GM18870 (cell line): ENCODE measurements around the gene ZNF408.
A peak's percentile ranks its signal among the peaks of the same experiment; 100 is the strongest.
"Not testable (repeated sequence)": the region's sequence is repeated elsewhere in the genome, so short reads cannot be mapped to it uniquely, and the experiment has no call there.

Experiments
- ATAC-seq: cut with Tn5 transposase; IDR thresholded peaks from one replicate; pipeline ENCODE4 v1.9.1; 2021; ENCODE audit warnings: moderate library complexity; ENCODE audit not compliant: unreplicated experiment

Gene ZNF408

DNA sequence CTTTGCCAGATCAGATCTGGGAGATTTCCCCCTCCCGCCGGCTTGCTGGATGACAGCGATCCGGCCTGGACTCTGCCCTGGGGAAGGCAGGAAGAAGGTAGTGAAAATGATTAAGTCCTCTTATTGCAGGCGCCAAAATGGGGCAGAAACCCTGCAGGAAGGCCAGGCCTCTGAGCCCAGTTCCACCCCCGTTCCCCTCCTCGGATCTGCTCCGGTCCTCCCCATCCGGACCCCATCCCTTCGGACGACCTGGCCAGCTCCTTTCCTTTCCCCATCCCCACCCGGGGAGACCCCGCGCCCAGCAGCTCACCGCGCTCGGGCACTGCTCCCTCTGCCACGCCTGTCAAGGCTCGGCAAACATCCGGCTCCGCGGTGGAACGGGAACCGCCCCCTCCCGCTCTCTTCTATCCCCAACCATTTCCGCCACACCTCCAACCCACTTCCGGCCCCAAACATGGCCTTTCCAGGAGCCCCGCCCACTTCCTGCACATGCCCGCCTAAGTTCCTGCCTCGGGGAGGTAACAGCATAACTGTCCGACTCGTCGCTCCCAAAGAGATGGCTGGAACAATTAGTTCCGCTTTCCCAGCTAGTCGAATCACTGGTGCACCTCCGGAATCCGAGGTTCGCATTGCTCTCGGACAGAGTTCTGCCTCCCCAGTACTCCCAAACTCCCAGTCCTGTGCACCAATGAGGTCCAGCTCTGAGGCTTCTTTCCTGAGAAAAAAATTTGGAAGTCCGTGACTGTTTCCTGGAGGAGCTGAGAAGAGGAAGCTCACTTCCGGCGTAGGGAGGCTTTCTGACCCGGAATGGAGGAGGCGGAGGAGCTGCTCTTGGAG, at the start of gene ZNF408, which contains the start of gene ARHGAP1:
Gene ZNF408 (plus strand): TSS at position 791 of the 837 bp plus-strand sequence. CDS start 17 bp downstream, at position 808.
Gene ARHGAP1 (minus strand): TSS at position 379 of the 837 bp plus-strand sequence. CDS start 4,512 bp downstream, outside the sequence.
- ATAC-seq = peak; percentile 90

DNA sequence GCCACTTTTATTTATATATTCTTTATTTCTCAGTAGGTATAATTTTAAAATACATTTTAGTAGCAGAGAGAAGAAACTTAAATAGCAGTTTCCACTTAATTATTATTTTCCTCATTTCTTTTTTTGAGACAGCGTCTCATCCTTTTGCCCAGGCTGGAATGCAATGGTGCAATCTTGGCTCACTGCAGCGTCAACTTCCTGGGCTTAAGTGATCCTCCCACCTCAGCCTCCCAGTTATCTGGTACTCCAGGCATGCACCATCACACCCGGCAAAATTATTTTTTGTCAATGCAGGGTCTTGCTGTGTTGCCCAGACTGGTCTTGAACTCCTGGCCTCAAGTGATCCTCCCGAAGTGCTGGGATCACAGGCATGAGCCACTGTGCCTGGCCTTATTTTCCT, 45.2 kb upstream of the ZNF408 start:
- ATAC-seq = no peak

DNA sequence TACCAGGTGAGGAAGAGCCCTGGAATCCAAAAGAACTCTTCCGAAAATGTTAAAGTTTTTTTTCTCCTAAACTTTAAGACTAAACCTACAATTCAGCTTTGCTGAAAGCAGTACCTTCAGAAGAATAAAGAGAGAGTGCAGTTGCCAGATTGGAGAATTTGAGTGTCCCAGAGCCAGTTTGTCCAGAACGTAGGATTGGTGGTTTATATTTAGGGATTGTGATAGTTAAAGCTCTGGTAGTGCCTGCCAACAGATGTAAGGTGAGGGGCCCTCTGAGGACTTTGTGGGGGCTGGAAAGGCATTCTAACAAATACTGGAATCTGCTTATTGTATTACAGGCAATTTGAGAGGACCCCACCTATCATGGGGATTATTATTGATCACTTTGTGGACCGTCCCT, 43.6 kb upstream of the ZNF408 start:
- no peak for ATAC-seq

DNA sequence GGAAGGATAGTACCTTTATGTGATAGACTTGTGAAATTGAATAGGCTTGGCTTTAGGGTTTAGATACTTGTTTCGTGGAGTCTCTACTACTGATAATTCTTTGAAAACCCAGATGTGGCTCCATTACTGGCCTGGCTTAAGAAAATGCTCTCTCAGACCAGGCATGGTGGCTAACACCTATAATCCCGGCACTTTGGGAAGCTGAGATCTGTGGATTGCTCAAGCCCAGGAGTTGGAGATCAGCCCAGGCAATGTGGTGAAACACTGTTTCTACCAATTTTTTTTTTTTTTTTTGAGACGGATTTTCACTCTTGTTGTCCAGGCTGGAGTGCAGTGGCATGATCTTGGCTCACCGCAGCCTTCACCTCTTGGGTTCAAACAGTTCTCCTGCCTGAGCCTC, 42.6 kb upstream of the ZNF408 start:
- ATAC-seq = no peak

DNA sequence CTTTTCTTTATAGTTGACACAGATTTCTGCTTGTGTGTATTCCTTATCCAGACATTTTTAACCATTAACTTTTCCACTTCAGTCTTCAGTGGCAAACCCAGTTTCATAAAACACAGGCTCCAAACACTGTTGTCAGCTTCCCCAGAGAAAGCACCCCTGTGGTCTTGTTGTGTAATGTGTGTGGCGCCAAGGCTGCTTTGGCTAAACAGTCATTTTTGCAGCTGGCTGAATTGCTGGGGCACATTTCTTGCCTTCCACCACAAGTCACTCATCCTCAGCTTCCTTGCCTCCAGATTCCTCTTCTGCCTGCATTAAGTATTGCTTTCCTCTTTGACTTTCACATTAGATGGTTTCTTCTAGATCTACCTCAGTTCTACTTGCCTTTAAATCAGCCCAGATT, 40.9 kb upstream of the ZNF408 start:
- no peak for ATAC-seq

DNA sequence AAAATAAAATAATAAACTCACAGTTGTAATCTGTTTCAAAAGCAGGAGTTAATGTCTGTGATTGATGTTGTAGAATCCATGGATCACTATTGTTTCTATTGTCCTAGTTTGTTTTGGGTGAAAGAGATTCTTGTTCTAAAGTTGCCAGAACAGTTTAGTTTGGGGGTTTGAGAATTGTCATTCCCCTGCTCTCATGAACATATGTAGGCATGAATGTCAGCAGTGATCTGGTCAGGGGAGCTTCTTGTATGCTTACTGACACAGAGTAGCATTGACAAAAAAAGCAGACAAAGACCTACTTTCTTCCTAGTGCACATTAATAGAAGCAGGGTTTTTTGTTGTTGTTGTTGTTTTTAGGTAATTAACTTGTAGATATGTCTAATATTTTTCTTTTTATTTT, 39.0 kb upstream of the ZNF408 start:
- no peak for ATAC-seq

DNA sequence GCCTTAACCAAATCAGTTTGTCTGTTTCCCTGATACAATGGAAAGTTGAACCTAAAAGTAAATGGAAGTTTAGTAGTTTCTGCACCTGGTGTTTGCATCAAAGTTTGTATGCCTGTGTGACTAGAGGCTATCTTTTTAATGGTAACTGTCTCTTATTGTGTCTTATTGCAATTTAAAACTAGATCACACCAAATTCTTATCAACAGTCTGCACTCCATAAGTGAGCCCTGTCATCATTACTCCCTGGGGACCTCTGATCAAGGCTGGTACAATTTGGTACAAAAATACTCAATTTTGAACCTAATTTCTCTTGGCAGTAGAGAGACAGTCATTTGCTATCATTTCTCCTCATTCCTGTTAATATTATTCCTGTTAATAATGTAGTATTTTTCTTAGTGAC, 38.5 kb upstream of the ZNF408 start:
- ATAC-seq = no peak

DNA sequence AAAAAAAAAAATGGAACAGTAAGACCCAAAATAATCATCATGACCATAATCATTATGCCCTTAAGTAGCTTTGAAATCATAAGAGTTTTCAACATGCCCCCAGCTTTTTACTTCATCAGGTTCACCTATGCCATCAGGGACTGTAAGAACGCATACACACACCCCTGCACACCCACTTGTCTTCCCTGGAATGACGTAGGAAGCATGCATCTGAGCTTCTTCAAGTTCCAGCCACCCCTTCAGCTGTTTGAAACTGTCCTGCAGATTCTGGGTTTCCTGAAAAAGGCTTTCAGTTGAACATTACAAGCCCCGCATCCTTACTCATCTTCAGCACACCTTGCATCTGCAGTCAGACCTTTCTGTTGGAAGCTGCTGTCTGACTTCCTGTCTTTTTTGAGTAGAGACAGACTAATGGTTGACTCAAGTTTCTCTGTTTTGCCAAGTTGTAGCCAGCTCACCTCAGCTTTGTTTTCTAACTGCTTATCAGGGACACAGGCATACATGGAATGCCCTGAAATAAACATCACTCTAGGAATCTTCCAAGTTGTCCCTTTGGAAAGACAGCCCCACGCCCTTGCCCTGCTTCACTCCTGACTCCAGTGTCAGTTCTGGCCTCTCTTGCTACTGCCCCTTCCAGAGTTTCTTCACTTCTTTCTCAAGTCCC, 37.4 kb upstream of the ZNF408 start:
- ATAC-seq = no peak

DNA sequence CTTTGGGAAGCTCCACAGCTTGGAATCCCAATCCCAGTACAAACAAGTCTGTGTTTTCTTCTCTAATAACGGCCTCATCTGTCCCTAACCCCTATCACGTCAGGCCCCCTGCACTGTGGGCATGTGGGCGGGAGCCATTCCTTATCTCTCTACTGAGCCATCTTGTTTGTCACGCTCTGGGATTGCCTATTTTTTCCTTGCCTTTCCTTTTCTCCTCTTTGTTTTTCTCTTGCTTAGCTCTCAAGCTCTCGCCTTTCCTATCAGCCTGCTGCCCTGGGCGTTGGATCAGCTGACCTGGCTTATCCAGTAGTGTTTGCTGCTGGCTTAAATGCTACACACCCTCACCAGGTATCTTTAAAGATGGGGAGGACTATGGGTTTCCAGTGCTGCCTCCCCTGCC, 36.2 kb upstream of the ZNF408 start:
- no peak for ATAC-seq

DNA sequence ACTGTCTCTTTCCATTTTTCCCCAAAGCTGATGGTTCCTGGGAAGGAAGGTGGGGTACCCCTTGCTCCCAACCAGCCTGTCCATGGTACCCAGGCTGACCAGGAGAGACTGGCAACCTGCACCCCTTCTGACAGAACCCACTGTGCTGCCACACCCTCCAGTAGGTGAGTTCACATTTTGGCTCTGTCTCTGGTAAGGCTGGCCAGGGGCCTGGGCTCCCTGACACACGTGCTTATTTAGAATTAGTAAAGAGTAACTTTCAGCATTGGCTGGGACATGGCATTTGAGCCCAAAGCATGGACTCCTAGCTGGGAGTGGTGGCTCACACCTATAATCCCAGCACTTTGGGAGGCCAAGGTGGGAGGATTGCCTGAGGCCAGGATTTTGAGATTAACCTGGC, 35.5 kb upstream of the ZNF408 start:
- no peak for ATAC-seq

DNA sequence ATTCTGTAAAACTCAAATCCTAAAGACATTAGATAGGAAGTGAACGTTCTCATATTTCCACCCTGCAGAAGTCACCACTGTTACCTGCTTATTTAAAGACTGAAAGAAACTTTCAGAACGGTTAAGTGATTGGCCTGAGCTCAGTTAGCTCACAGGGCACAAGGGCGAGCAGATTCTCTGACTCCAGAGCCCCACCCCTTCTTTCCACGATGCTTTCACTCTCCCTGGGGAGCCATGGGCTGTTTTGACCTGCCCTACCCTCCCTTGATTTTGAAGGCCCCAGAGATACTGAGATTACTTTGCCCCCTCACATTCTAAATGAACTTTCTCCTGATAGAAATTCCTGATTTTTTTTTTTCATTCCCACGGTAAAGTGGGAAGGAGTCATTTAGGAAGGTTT, 34.3 kb upstream of the ZNF408 start:
- ATAC-seq = no peak

DNA sequence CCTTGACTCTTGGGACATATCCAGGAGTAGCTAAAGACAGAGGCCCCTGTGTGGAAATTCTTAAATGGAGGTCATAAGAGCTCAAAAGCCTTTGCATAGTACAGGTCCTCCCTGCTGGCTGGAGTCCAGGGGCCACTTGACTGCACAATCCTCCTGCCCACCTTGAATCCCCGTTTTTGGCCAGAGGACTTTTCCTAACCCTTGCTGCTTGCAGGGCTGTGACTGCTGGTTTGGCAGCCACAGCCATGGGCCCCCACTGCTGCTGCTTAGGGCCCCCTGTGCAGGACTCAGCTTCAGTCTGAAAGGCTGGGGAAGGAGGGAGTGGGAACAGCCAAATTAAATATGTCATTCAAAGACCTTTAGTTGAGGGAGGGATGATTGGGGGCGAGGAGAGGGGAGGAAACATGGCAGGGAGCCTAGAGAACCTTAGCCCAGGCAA, 33.8 kb upstream of the ZNF408 start:
- ATAC-seq = no peak

DNA sequence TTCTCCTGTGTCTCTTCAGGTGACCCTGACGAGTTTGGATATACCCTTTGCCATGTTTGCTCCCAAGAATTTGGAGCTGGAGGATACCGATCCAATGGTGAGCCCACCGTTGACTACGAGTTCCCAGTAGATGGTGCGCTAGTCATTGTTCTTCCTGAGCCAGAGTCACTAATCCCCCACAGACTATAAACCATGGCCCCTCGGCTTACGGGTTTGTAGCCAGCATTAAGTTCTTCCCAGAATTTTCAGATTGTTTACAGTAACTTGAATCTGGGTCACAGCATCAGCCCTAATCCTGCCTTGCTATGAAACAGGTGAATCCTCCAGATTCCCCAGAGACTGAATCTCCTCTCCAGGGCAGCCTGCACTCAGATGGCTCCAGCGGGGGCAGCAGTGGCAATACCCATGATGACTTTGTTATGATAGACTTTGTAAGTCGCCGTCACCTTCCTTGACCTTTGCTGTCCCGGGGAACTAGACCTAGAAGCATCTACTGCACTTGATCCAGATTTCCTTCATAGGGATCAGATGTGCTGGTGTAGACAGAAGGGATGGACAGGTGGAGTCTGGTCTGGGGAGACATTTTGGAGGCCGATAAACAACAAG, 32.2 kb upstream of the ZNF408 start:
- no peak for ATAC-seq

DNA sequence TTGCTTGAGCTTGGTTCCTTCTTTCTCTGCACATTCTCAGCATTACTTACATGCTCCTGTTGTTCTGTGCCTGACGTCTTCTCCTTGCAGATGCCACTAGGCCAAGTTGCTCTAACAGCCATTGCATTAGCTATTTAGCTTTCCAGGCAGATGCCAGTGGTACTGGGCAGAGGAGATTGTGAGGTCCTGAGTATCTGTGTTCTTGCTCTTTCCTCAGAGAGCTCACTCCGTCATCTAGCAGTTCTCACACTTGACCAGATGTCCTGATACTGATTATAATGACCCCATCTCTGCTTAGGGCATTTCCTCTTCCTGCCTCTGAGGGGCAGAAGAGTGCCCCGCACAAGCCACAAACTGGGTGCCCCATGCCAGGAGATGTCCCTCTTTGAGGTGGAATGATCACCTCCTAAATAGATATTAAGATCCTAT, 31.1 kb upstream of the ZNF408 start:
- ATAC-seq = no peak

DNA sequence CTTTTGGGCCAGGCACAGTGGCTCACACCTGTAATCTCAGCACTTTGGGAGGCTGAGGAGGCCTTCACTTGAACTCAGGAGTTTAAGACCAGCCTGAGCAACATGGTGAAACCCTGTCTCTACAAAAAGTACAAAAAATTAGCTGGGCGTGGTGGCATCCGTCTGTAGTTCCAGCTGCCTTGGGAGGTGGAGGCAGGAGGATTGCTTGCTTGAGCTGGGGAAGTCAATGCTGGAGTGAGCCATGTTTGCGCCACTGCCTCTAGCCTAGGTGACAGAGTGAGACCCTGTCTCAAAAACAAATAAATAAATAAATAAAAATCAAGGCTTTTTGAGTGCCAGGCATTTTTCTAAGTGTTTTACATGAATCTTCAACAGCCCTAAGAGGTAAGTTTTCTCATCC, 30.3 kb upstream of the ZNF408 start:
- ATAC-seq = not testable (repeated sequence)

DNA sequence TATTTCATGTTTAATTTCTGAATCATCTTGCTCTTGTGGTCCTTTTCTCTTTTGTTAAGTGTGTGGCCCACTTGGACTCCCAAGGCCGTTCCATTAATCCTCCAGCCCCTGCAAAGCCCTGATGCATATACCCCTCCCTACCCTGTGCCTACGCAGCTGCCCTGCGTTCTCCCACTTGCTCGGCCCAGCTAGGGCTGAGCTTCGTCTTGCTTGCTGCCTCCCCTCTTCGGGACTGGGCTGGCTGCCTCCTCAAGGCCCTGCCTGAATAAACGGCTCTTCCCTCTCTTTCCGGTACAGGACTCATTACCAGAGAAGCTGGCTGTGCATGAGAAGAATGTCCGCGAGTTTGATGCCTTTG, 28.9 kb upstream of the ZNF408 start:
- ATAC-seq = no peak

DNA sequence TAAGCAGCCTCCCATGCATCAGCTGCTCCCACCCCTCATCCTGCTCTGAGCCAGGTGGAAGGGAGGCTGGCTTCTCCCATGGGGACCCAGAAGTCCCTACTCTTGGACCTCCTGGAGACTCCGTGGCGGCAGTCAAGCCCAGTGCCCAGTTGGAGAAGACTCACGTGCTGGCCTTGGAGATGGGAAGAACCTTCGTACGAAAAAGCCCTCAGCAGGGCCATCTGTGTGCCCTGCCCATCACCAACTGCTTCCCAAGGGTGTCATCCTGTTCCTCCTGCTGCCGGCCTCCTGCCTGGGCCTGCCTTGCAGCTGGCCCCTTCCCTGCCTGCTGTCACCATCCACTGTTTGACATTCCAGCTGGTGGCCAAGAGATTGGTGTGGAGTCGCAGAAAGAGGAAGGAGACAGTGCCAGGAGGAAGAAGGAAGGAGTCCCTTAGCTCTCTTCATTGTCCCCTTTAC, 28.4 kb upstream of the ZNF408 start:
- no peak for ATAC-seq

DNA sequence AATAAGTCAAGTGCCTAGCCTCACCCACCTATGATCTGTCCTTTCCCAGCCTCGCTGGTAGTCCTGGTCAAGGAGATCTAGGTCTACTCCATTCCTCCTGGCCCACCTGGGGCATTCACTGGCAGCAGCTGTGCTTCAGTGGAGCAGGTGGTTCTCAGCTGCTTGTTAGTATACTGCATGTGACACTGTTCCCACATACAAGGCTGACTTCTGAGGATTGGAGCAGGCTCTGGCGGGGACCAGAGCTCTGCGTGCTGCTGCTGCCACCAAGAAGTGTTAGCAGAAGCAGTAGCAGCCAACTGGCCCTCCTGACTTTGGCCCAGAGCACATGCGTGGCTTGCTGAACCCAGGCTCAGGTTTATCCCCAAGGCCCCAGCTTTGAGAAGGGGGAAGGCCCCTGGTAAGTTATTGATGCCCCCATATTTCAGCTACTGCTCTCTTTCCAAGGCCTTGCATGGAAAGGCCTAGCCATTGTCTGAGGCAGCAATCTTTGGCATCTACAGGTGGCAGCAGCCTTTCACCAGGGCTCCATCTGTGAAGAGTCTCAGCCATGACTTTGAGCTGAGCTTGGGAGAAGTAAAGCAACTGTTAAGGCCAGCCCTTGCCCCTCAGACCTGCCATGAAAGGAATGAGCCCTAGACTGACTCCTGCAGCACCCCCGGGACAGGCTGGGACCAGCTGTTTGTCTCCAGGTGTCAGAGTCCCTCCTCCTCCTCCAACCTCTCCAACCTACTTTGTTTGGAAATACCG, 26.9 kb upstream of the ZNF408 start:
- no peak for ATAC-seq

DNA sequence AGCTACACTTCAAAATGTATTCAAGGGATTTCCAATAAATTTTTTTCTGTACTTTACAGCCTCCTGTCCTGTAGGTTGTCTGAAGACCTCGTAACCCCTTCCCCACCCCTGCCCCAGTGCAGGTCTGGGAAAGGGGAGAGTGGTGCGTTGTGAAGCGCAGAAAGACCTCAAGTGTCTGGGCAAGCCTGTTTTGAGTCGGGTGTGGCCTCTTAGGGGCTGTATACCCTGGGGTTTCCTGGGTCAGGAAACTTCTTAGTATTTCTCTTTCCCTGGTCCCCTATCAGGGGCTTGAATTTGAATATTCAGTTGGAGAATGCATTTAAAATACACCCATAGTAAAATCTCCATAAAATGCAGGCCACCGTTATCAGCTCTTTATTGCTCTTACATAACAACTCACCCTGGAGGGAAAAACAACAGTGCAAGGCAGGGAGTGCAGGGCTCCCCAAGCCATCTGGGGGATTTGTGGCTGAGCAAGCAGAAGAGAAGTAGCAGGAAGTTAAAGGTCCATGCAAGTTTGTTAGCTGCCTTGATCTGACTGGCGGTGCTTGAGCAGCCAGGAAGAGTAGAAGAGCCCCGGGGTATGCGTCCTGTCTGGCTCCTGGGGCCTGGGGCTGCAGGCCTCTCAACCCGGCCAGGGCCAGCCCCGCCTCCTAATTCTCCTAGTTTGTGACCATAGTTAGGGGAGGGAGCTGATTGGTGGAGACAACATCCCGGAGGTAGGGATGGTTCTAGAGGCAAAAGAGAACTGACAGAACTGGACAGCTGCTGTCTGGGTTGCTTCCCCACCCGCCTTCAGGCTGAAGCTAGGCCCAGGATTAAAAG, 26.2 kb upstream of the ZNF408 start:
- no peak for ATAC-seq

DNA sequence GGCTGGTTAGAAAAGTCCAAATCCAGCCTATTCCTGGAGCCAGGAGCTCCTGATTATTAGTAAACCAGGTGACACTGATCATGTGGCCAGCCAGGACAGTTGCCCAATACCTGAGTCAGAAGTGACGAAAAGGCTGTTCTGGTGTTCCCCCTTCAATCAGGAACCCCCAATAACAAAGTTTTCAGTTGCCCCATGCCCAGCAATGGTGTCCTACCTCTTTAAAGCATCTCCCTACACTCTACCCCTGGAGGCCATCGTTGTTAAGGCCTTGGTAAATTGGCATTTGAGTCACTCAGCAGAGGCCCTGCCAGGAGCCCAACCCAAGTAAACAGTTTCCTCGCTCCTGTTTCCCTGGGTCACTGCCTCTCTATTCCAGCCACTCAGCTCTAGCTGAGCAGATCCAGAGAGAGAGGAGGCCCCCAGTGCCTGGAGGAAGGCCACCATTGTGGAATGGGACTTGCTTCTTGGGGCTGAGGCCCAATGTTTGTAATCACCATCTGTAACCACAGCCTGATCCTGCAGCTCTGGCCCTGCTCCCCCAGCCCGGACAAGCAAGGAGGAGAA, 25.5 kb upstream of the ZNF408 start:
- no peak for ATAC-seq
